Measurements from ENCODE around the gene CDH23.

The CDH23 gene

DNA sequence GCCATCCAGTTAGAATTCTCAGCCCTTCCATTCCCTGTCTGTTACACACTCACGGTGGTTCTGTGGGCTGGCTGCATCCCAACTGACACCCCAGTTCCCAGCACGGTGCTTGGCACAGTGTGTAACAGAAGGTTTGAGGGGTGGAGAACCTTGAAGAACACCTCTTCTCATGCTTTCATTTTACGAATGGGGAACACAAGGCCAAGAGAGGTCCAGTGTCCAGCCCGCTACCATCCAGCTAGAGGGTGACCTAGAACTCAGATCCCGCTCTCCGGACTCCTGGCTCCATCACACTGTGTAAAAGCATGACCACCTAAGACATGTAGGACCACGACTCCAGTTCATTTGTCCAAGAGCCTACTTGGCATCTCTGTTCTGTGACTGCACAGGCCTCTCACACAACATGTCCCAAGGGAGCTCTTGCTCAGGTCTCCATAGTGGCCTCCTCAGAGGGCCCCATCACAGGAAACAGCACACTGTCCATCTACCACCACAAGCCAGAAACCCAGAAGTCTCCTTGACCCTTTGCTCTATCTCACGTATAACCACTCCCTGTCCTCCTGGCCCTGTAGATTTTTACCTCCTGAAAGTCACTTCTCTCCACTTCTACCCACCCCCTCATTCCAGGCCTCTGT, 2.8 kb upstream of the CDH23 start:
- no peak for DNase-seq

- no peak for DNase-seq
Measured at GRCh38 chr10:71394926-71395562, 1.7 kb upstream of the CDH23 start.

DNA sequence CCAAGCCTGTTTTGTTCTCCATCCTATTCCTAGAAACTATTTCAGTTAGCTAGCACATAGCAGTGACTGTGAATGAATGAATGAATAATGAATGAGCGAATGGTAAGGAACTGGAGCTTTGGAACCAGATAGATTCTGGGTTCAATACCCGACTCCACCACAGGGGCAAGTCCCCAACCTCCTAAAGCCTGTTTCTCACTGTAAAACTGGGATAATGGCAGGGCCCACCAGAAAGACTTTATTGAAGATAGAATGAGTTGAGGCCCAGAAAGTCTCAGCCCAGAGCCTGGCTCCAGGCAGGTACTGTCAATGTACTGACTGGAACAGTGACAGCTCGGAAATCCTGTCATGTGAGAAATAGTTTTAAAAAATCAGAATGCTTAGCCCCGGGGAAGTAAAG, 1.1 kb upstream of the CDH23 start:
- DNase-seq: no peak

DNA sequence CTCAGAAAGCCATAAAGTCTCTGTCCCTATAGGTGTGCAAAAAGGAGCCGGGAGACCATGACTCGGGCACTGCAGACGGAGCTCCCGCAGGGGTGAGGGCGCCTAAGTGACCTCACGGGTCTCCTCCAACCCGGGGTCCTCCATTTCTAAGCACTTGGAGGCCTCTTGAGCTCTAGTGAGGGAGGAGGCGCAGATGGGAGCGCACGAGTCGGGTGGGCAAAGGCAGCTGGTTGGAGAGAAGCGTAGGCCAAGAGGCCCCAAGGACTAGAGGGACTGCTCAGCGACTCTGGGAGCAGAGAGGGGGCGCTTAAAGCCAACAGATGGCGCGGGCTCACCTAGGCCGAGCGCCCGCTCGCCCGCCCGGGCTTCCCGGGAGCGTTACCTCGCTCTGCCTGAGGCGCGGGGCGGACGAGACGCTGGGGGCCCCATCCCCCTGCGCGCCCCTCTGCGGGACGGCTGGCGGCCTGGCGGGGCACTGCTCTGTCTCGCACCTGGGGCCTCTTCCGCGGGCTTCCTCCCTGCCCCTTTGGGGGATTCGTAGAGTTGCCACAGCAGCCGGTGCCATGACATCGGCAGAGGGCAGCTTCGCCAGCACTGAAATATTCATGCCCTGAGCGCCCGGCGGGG, 523 bp upstream of the CDH23 start:
- peak; percentile 19 for DNase-seq

DNA sequence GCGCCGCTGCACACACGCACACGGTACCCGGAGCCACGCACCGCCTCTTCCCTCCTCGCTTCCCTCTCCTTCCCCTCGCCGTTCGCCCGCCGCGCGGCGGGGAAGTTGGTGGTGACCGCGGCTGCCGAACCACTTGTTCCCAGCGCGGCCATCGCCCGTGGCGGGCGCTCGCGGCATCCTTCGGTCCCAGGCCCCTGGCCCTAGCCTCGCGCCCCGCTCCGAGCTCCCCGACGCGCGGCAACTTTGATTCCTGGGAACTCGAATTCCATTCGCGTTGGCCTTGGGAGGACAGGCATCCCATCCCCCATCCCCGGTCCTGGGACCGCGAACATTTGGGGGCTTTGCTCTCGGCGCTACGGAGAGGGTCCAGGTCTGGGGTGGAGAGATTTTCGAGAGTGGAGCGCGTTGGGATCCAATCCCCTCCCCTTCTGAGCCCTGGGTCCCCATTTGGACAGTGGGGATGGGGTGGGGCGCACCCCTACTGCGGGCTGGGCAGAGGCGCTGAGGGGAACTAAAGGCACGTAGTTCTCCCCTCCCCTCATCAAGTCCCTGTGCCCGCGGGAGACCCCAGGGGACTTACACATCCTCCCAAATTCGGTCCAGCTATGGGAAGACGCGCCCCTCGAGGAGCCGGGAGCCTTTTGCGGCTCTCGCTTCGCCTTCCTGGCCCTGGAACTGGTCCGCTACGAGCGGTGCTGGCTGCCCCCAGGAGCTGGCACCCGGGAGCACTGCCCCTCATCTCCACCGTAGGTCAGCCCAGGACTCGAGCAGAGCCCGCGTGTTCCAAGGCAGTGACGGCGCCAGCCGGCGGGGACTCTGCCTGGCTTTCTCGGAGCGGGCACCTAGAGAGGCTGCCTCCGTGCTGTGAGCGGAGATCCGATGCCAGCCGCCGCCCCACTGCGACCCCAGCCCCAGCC, 834 bp downstream of the CDH23 start:
- DNase-seq: no peak

DNA sequence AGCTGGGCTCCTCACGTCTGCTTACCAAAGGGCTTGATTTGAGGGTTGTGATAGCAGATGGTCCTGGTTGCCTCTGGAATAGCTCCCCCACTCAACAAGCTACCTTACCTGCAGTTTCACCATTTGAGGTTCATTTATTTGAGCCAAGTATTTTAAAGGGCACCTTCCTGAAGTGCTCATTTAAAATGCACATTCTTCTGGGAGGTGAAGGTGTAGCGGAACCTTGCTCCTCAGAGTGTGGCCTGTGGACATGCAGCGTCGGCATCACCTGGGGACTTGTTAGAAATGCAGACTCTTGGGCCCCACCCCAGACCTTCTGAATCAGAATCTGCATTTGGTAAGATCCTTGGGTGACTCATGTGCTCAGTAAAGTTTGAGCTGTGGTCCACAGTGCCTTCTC, 2.3 kb downstream of the CDH23 start:
- DNase-seq: no peak

DNA sequence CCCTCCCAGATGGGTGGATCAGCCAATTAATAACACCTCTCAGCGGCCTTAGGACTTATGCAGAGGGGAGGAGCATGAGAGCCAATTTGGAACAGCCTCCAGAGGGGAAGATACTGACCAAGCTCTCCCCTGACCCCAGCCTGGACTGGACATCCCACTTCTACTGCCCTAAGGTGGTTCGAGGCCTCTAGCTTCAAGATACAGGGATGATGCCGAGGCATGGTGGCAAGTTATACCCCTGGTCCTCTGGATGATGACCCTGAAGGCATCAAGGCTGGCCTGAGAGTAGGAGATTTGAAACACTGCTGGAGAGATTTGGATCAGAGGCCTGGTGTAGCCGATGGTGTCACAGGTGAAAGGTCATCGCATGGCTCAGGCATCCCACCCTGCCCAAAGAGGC, 3.2 kb downstream of the CDH23 start:
- DNase-seq: no peak

DNA sequence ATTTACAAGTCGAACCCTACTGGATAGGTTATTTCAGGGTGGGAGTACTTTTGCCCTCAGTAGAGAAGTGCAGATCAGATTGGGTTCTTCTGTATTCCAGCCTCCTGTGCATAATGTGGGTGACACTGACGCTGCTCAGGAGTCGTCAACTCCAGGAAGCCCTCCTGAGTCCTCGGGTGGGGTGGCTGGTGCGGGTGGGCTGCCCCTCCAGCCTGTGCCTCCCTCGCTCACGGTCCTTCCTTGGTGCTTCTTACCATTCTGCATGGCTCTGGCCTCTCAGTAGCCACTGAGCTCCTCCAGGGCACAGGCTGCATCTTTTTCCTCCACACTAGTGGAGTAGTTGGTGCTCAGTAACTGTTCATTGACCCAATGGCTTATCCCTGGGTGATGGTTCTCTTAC, 4.3 kb downstream of the CDH23 start:
- DNase-seq: no peak

DNA sequence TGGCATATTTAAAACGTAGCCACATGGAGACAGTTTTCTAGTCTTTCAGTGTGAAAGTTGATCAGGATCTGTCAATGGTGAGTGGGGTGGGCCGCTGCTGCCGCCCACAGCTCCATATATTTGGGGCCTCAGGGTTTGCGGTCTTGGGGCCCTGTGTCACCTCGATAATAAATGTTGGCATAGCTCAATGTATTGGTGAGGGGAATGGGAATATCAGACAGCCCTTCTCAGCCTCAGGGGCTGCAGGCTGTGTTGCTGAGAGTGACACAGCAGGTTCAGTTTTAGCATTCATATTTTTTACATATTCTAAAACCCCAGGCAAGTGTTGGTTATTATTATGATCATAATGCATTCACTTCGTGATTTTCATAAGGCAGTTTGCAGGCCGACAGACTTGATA, 5.3 kb downstream of the CDH23 start:
- no peak for DNase-seq

DNA sequence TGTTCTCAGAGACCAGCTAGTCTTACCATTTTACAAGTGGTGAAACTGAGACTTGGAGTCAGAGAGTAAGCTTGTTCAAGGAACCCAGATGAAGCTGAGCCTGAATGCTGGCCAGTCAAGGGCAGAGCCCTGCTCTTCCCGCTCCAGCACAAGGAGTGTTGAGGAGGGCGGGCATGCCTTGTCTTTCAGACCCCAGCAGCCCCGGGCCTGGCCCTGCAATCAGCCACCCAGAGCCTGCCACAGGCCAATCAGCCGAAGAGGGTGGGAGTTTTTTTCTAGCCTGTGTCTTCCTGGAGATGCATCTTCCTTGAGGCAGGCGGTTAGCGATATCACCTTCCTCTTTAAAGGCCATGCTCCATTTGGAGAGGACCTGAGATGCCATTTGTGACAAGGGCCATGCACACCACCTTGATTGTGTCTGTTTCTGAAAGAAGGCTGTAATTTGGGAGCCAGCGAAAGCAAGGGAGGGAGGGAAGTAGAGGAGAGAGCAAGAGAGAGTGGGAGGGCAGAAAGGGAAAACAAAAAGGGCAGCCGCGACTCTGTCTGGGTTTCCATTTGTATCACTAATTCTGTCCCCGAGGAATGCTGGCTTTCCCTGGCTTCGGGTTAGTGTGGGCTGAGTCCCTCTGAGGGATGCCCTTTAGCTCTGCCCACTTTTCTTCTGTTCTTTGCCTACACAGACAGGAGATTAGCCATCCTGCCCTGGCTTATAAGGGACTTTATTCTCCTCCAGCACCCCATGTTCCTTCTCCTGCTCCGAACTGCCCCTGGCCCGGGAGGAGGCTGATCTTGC, 8.0 kb downstream of the CDH23 start:
- DNase-seq: no peak

DNA sequence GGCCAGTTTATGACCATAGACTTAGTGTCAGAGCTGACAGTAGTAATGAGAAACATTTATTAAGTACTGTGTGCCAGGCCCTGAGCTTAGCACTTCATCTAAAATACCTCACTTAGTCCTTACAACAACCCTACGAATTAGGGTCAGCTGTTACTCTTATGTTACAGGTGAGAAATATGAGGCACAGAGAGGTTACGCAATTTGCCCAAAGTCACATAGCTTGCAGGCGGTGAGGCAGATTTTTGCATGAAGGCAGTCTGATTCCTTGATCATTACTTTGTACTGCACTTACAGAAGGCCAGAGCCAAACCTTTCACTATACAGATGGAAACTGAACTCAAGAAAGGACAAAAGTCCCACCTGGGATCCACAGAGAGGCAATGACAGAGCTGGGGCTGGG, 10.2 kb downstream of the CDH23 start:
- no peak for DNase-seq

GRCh38 chr10:71408436-71409225, 11.9 kb downstream of the CDH23 start:
- DNase-seq: no peak

- DNase-seq: no peak
Measured at GRCh38 chr10:71409516-71410104, 12.9 kb downstream of the CDH23 start.

GRCh38 chr10:71413581-71413980, 16.9 kb downstream of the CDH23 start:
- no peak for DNase-seq

- DNase-seq: no peak
Measured at GRCh38 chr10:71414359-71414758, 17.6 kb downstream of the CDH23 start.

DNA sequence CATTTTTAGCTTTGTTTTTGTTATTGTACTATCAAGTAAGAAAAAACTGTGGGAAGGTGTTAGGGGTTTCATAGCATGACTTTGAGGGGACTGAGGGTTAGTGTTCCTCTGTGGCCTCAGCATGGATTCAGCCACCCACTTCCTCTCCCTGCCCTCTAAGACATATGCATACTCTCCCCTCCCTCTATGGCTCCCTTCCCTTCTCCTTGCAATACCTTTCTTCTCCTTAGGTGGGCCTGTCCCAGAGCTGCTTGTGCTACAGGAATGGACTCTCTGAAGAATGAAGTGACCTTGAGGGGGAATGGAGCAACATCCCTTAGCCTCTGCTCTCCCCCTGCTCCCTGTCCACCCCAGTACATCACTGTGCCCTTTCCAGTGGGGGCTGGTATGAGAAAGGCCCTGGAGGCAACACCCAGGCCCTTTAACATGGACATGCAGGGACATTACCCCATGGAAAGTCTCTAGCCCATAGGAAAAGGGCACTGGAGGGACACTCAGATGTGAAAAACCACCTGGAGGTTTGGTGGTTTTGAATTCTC, 22.4 kb downstream of the CDH23 start:
- no peak for DNase-seq

GRCh38 chr10:71419750-71420149, 23.0 kb downstream of the CDH23 start:
- DNase-seq: no peak

DNA sequence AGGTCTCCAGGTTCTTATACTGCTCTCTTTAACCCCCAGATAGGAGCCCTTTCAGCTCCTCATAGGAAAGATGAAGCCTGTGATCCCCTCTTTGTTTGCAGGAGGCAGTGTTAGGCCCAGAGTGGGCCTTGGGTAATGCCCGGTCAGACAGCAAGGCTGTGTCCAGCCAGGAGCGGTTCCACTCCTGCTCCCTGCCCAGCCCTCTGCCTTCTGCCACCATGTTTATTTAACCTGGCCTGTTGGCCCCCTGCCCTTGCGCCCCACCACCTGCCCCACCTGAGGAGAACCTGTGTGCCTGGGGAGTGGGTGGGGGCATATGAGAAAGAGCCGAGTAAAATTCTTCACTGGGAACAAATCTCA, 24.3 kb downstream of the CDH23 start:
- no peak for DNase-seq

DNA sequence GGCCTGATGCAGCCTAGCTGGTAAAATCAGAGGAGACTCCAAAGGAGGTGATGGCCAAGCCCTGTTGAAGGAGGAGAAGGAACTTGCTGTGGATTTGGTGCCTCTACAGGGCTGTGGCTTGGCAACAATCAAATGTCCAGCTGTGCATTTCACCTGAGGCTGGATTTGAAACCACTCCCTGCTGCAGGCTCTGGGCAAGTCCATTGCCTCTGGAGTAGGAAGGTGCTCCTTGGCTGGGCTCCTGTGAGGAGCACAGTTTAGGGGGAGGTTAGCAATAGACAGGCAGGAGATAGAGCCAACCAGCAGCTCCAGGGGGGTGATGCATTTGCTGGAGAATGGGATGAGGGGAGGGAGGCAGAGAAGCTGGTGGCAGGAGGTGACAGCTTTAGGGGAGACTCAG, 26.5 kb downstream of the CDH23 start:
- no peak for DNase-seq

DNA sequence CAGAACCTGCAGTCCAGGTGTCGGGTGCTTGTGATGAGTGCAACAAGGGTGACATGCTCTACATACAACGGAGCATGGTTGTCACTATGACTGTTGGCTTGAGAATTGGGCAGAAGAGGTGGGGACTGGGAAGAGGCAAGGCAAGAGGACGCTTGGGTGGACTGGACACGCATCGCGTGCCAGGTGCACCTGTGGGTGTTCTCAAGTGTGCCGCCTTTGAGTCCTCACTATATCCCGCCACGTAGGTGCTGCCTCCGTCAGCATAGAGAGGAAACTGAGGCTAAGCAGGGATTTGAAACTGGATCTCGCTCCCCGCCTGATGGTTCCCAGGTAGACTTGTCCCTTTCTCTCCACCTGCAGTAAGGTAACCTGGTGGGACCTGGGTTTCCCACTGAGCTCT, 27.2 kb downstream of the CDH23 start:
- DNase-seq: no peak

DNA sequence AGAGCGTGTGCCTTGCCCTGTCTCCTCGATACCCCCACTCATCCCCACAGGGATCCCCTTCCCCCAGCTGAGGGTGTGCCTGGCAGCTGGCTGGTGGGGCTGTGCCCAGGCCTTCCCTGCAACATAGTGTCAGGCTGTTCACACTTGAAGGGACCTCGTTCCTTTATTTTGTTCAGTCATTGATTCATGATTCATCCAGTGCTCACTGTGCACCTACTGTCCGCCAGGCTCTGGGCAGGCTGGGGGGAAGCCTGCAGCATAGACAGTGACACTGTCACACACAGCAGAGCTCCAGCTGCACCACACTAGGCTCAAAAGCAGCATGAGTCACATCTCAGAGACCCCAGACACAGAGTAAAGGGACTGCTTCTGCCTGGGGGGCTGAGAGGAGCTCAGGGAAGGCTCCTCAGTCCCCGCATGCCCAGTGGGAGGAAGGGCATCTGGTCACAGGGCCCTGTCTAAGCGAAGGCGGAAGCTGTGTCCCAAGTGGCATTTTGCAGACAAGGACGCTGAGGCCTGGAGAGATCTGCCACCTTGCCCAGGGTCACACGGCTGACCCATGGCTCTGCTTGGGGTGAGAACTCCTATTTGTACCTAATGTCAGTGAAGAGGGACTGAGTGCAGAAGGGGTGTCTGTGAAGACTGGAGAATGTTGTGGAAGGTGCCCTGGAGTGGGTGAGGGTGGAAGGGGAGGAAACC, 27.9 kb downstream of the CDH23 start:
- DNase-seq: no peak

Measured in CD4-positive, alpha-beta T cell treated with Interleukin-17A for 1 hour (primary cell).